Metanephros (tissue), 1 donor: ENCODE results near the gene MAPK8IP2. TPM values are rescaled to one million over a fixed set of nuclear protein-coding genes. Genes with fewer than 3 reads are reported as not detected.

Experiments
- total RNA-seq: library from RNA; depleted of rRNA; stranded (reverse); fragments of >200 nt; gene quantifications from one replicate; pipeline ENCODE4 v1.2.3, GENCODE V29; 2014

Gene MAPK8IP2
- 1.8 TPM for total RNA-seq

DNA sequence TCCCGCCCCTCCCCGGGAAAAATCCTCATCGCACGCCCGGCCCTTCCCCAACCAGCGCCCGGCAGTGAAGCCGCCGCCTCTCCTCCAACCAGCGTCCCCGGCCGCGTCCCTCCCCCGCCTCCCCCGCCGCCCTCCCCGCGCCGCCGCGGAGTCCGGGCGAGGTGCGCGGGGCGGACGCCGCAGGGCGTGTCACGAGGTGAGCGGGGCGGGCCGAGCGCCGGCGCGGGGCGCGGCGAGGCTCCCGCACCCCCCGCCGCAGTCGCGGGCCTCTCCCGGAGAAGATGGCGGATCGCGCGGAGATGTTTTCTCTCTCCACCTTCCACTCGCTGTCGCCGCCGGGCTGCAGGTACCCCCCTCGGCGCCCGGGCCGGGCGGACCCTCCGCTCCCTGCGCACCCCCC is at the start of gene MAPK8IP2:
Gene MAPK8IP2, plus strand, starts transcription at position 256 of the 400 bp plus-strand sequence. Its CDS starts 26 bp downstream, at position 282.

DNA sequence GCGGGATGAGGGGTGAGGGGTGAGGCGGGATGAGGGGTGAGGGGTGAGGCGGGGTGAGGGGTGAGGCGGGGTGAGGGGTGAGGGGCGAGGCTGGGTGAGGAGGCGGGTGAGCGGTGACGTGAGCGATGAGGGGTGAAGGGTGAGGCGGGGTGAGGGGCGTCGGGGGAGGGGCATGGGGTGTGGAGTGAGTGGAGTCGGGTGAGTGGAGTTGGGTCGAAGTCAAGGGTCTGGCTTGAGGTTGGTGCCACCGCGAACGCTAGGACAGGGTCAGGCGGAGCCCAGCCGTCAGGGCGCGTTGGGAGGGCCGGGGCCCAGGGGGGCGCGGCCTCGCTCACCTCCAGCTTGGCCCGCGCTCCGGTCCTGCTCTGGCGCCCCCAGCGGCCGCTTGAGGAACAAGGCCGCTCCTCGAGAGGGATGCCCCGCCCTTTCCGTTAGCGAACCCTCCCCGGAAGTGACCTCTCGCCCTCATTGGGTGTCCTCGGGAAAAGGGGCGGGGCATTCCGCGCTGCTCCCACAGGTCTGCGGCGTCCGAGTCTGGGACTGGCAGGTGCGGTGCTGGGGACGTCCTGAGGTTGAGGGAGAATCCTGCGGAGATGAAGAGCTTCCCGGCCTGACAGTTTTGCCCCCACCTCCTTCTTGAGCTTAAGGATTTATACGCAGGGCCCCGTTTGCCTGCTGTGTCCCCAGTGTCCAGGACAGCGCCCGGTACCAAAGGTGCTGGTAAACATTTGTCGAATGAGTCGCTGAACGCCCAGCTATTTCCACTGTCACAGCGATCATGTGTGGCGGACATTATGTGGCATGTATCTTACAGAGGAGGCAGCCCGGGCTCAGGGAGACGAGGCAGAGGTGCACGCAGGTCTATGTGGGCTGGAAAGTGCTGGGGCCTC is 37.8 kb upstream of the MAPK8IP2 start, which contains the start of gene SYCE3:
Gene SYCE3, minus strand, starts transcription at position 397 of the 890 bp plus-strand sequence. CDS start 6,514 bp downstream, outside the sequence.

GRCh38 chr22:50577987-50578775 is 22.4 kb upstream of the MAPK8IP2 start, which contains the start of gene CPT1B:
Gene CPT1B, minus strand, starts transcription at chr22:50578427. Its CDS starts 512 bp downstream, at chr22:50577915.

GRCh38 chr22:50582493-50583293 is 17.9 kb upstream of the MAPK8IP2 start, which contains the start of gene CHKB:
Gene CHKB, minus strand, starts transcription at chr22:50582849. Its CDS starts 68 bp downstream, at chr22:50582781.

GRCh38 chr22:50627642-50628542 is 27.3 kb downstream of the MAPK8IP2 start, which contains the start of gene ARSA:
Gene ARSA, minus strand, starts transcription at chr22:50628152. Its CDS starts 373 bp downstream, at chr22:50627779.

Other genes starting within 250 kb of the MAPK8IP2 start
- gene SBF1, start 125.8 kb upstream of the MAPK8IP2 start, total RNA-seq = 56.7 TPM
- gene ADM2, start 119.2 kb upstream of the MAPK8IP2 start, total RNA-seq = 2.2 TPM
- 5.4 TPM for gene MIOX, start 113.9 kb upstream of the MAPK8IP2 start, total RNA-seq
- gene LMF2, start 93.1 kb upstream of the MAPK8IP2 start, total RNA-seq = 48.6 TPM
- gene NCAPH2, start 92.6 kb upstream of the MAPK8IP2 start, total RNA-seq = 36.1 TPM
- gene SCO2, start 75.2 kb upstream of the MAPK8IP2 start, total RNA-seq = 0.47 TPM
- 11.6 TPM for gene TYMP, start 70.8 kb upstream of the MAPK8IP2 start, total RNA-seq
- gene KLHDC7B, start 54.9 kb upstream of the MAPK8IP2 start, total RNA-seq = 0.18 TPM
- gene SYCE3, start 37.9 kb upstream of the MAPK8IP2 start, total RNA-seq = 0.58 TPM
- 20.6 TPM for gene CPT1B, start 22.4 kb upstream of the MAPK8IP2 start, total RNA-seq
- 70.8 TPM for gene CHKB, start 17.9 kb upstream of the MAPK8IP2 start, total RNA-seq
- 17.6 TPM for gene ARSA, start 27.4 kb downstream of the MAPK8IP2 start, total RNA-seq
- gene SHANK3, start 72.0 kb downstream of the MAPK8IP2 start, total RNA-seq = 23.5 TPM
- gene ACR, start 137.4 kb downstream of the MAPK8IP2 start, total RNA-seq = 0.18 TPM
- 17.2 TPM for gene RABL2B, start 182.8 kb downstream of the MAPK8IP2 start, total RNA-seq